B cell (primary cell): ENCODE measurements around the gene EEF1A2. TPM values are rescaled to one million over a fixed set of nuclear protein-coding genes. Genes with fewer than 3 reads are reported as not detected.

Experiments used
- ATAC-seq: fragments of 200-7000 bp; cut with Tn5 transposase; one replicate; pipeline ENCODE4 v1.10.0; 2021; ENCODE audit warnings: low read depth, mild to moderate bottlenecking, moderate number of reproducible peaks, moderate library complexity
- CTCF ChIA-PET: fragments of 350-600 bp; sonication (Branson Sonifier 250); formaldehyde crosslinking; loops from one replicate; lab custom pipeline; 2021; ENCODE audit warnings: antibody characterized with exemption, inconsistent platforms; lab: Charles Lee
- POLR2A ChIA-PET: fragments of 350-600 bp; sonication (Branson Sonifier 250); formaldehyde crosslinking; loops from one replicate; lab custom pipeline; 2021; ENCODE audit warnings: antibody characterized with exemption; lab: Charles Lee
- DNase-seq: peaks from one replicate; pipeline ENCODE4 v3.0.0; 2013
- H2AFZ ChIP-seq: 2 replicates; pipeline ENCODE4 v1.6.1; 2012; ENCODE audit warnings: mild to moderate bottlenecking, low read depth, low read length; ENCODE audit not compliant: insufficient read depth, poor library complexity, severe bottlenecking
- H3K27ac ChIP-seq, 2 donors: 1 replicate in 1 of 2; 2 replicates in 1 of 2; pipeline ENCODE4 v1.5.1; 2012 to 2013; ENCODE audit warnings: low read length in 2 of 2, mild to moderate bottlenecking in 2 of 2, moderate library complexity in 1 of 2
- H3K27me3 ChIP-seq, 4 experiments: fragments of 200-600 bp in 1 of 4; sonication (generic) in 1 of 4; replicated peaks in 1 of 4; 1 replicate in 2 of 4; 2 replicates in 2 of 4; pipeline versions ENCODE4 v1.6.1 to v1.7.0; 2013 to 2016; ENCODE audit warnings: low read length in 3 of 4, mild to moderate bottlenecking in 2 of 4, mixed read lengths in 1 of 4, moderate library complexity in 1 of 4; ENCODE audit not compliant: insufficient read depth in 4 of 4, control insufficient read depth in 3 of 4; ENCODE audit errors: control extremely low read depth in 1 of 4
- H3K36me3 ChIP-seq, 2 experiments: replicated peaks in 1 of 2; 1 replicate in 1 of 2; 2 replicates in 1 of 2; pipeline versions ENCODE4 v1.6.1 to v1.7.1; 2013; ENCODE audit warnings: low read length in 1 of 2; ENCODE audit not compliant: insufficient read depth in 2 of 2, control insufficient read depth in 1 of 2; ENCODE audit errors: control extremely low read depth in 1 of 2, extremely low read depth in 1 of 2
- H3K4me1 ChIP-seq, 2 donors: fragments of 200-600 bp in 1 of 2; sonication (generic) in 1 of 2; 1 replicate in 1 of 2; 2 replicates in 1 of 2; pipeline versions ENCODE4 v1.5.1 to v1.6.1; 2013 to 2017; ENCODE audit warnings: low read length in 2 of 2; ENCODE audit not compliant: control insufficient read depth in 2 of 2, insufficient read depth in 2 of 2
- H3K4me2 ChIP-seq: replicated peaks from 2 replicates; pipeline ENCODE3; 2012; ENCODE audit warnings: mild to moderate bottlenecking, low read depth, low read length; ENCODE audit not compliant: poor library complexity, severe bottlenecking
- H3K4me3 ChIP-seq, 5 experiments: fragments of 200-600 bp in 1 of 5; sonication (generic) in 1 of 5; 1 replicate in 3 of 5; 2 replicates in 2 of 5; pipeline versions ENCODE4 v1.5.1 to v1.7.0; 2011 to 2016; ENCODE audit warnings: low read length in 4 of 5, mild to moderate bottlenecking in 4 of 5, low read depth in 2 of 5, control low read depth in 1 of 5, moderate library complexity in 1 of 5; ENCODE audit not compliant: insufficient read depth in 1 of 5; ENCODE audit errors: control extremely low read depth in 1 of 5, extremely low read depth in 1 of 5
- H3K79me2 ChIP-seq: fragments of 200-600 bp; sonication (generic); one replicate; pipeline ENCODE4 v1.6.0; 2016; ENCODE audit warnings: low read length; ENCODE audit not compliant: control insufficient read depth, insufficient read depth
- H3K9ac ChIP-seq: fragments of 200-600 bp; sonication (generic); 2 replicates; pipeline ENCODE4 v1.6.1; 2017; ENCODE audit warnings: mild to moderate bottlenecking, low read length, moderate library complexity
- H3K9me3 ChIP-seq, 3 donors: one replicate each; pipeline versions ENCODE4 v1.6.1 to v1.7.1; 2013; ENCODE audit warnings: low read length in 2 of 3; ENCODE audit not compliant: control insufficient read depth in 2 of 3, insufficient read depth in 1 of 3; ENCODE audit errors: control extremely low read depth in 1 of 3
- H4K20me1 ChIP-seq: 2 replicates; pipeline ENCODE4 v1.6.0; 2012; ENCODE audit warnings: mild to moderate bottlenecking, low read length; ENCODE audit not compliant: insufficient read depth, control insufficient read depth, poor library complexity, severe bottlenecking
- H3K27ac Mint-ChIP-seq: one replicate; pipeline ENCODE4 v1.8.0; 2021; ENCODE audit warnings: mixed read lengths
- H3K27me3 Mint-ChIP-seq: one replicate; pipeline ENCODE4 v1.8.0; 2021; ENCODE audit warnings: mixed read lengths
- H3K4me1 Mint-ChIP-seq: one replicate; pipeline ENCODE4 v1.8.0; 2021; ENCODE audit warnings: mixed read lengths
- H3K4me3 Mint-ChIP-seq: one replicate; pipeline ENCODE4 v1.8.0; 2021; ENCODE audit warnings: mixed read lengths
- H3K9me3 Mint-ChIP-seq: one replicate; pipeline ENCODE4 v1.8.0; 2022; ENCODE audit warnings: mixed read lengths; ENCODE audit not compliant: insufficient read depth
- CTCF ChIP-seq: fragments of 200-600 bp; IDR thresholded peaks from one replicate; pipeline ENCODE4 v1.8.0; 2022; ENCODE audit warnings: antibody characterized with exemption, mild to moderate bottlenecking
- EZH2 ChIP-seq: IDR thresholded peaks from 2 replicates; pipeline ENCODE4 v1.6.1; 2012; ENCODE audit warnings: borderline replicate concordance, low read depth, mild to moderate bottlenecking, moderate library complexity, low read length; ENCODE audit not compliant: insufficient read depth, poor library complexity, severe bottlenecking
- WGBS: methylation state at CpG from one replicate; pipeline ENCODE4 v1.1.5; 2013; ENCODE audit warnings: missing lambda C conversion rate; ENCODE audit not compliant: insufficient coverage; 5-methylcytosine and 5-hydroxymethylcytosine counted together
- intact Hi-C: fragments of 100-400 bp; cut with micrococcal nuclease; formaldehyde crosslinking; loops from one replicate; pipeline ENCODE4 v1.10.0; 2022
- polyA plus RNA-seq: library from polyadenylated mRNA; depleted of rRNA; stranded (reverse); fragments of >200 nt; gene quantifications from 2 replicates; pipeline ENCODE4 v1.2.3, GENCODE V29; 2012
- total RNA-seq, 2 donors: library from RNA; stranded (reverse); fragments of 120-200 nt in 1 of 2; gene quantifications; 1 replicate in 1 of 2; 2 replicates in 1 of 2; pipeline versions ENCODE4 v1.2.3 to v1.2.4, GENCODE V29; 2013 to 2022

Gene EEF1A2
- total and polyA plus RNA-seq, 2 donors (not counting 1 experiment from before 2014, with no cell fraction given): 2.2 to 2.9 TPM

- no peak for ATAC-seq
- no peak overlapping the region for H3K27ac ChIP-seq
- H3K9ac ChIP-seq: no peak overlapping the region
- no peaks in the 10 kb centered on the region for H3K9me3 Mint-ChIP-seq
- no peak overlapping the region for H3K4me3 ChIP-seq
- peak; percentile 12 for DNase-seq
- TF ChIP-seq EZH2 (no peak), CTCF (no peak)
- intact Hi-C loops: no loop called here
- ChIA-PET POLR2A (interaction anchor here (0.6 to 1.7 kb wide), 2 partner anchors 9 to 335 kb away, joined by 3 to 8 read pairs; partner anchors contain the start of genes PPDPF and TPD52L2), CTCF (no interaction called here)
- H2AFZ ChIP-seq: no peak overlapping the region
- no peak overlapping the region for H3K4me3 Mint-ChIP-seq
- no peaks in the 10 kb centered on the region for H3K36me3 ChIP-seq
- no peaks in the 10 kb centered on the region for H3K9me3 ChIP-seq
- H3K79me2 ChIP-seq: no peaks in the 10 kb centered on the region
- no peaks in the 10 kb centered on the region for H3K27me3 Mint-ChIP-seq
- no peak overlapping the region for H3K27ac Mint-ChIP-seq
- peaks cover 0 to 6% (median 0%) of the 10 kb centered on the region in 4 experiments for H3K27me3 ChIP-seq
- no peaks in the 10 kb centered on the region for H4K20me1 ChIP-seq
- H3K4me1 Mint-ChIP-seq: peaks cover 16% of the 10 kb centered on the region
- no peak overlapping the region for H3K4me2 ChIP-seq
- 87% methylated on average over 39 of the region's 39 CpGs for WGBS
- H3K4me1 ChIP-seq: peaks cover 6 to 7% of the 10 kb centered on the region in 2 donors
Measured at GRCh38 chr20:63529861-63530787, 31.2 kb upstream of the EEF1A2 start.
